AG04450 (cell line): ENCODE results near the gene CEACAM21. TPM values are rescaled to one million over a fixed set of nuclear protein-coding genes. Genes with fewer than 3 reads are reported as not detected.

Source experiments
- polyA plus RNA-seq: library from polyadenylated mRNA; depleted of rRNA; stranded (reverse); fragments of >200 nt; gene quantifications from 2 replicates; pipeline ENCODE4 v1.2.3, GENCODE V29; 2011; rRNA removed

Gene CEACAM21
- polyA plus RNA-seq, 1 experiment = not detected

Other genes starting within 250 kb of the CEACAM21 start
- gene TGFB1, start 222.2 kb upstream of the CEACAM21 start, polyA plus RNA-seq = 4.9 and 11.2 TPM in 2 replicates
- 3.9 and 5.1 TPM in 2 replicates for gene B9D2, start 212.0 kb upstream of the CEACAM21 start, polyA plus RNA-seq
- 5.2 and 6.3 TPM in 2 replicates for gene TMEM91, start 199.6 kb upstream of the CEACAM21 start, polyA plus RNA-seq
- 7.8 and 11.7 TPM in 2 replicates for gene EXOSC5, start 178.8 kb upstream of the CEACAM21 start, polyA plus RNA-seq
- 10.8 and 15.3 TPM in 2 replicates for gene BCKDHA, start 178.3 kb upstream of the CEACAM21 start, polyA plus RNA-seq
- gene B3GNT8, start 148.8 kb upstream of the CEACAM21 start, polyA plus RNA-seq = 0.14 and 0.29 TPM in 2 replicates
- 58.2 and 64.7 TPM in 2 replicates for gene DMAC2, start 136.3 kb upstream of the CEACAM21 start, polyA plus RNA-seq
- gene ERICH4, start 133.0 kb upstream of the CEACAM21 start, polyA plus RNA-seq = not detected in 2 replicates
- gene CEACAM4, start 50.9 kb downstream of the CEACAM21 start, polyA plus RNA-seq = not detected in 2 replicates
- not detected in 2 replicates for gene CEACAM7, start 112.1 kb downstream of the CEACAM21 start, polyA plus RNA-seq
- gene CEACAM5, start 132.5 kb downstream of the CEACAM21 start, polyA plus RNA-seq = not detected in 2 replicates
- not detected in 2 replicates for gene CEACAM6, start 179.4 kb downstream of the CEACAM21 start, polyA plus RNA-seq
- not detected in 2 replicates for gene CEACAM3, start 220.4 kb downstream of the CEACAM21 start, polyA plus RNA-seq